ENCODE data around the gene SNCAIP.

SNCAIP gene

GRCh38 chr5:122500245-122501088, 188.4 kb downstream of the SNCAIP start:
- DNase-seq (ENCODE audit: insufficient read length) = no peak
- FAIRE-seq = no peak

GRCh38 chr5:122501089-122501435, 189.0 kb downstream of the SNCAIP start:
- TF ChIP-seq POLR2AphosphoS5 (IDR thresholded peaks at IDR 0.05; ENCODE audit: low read depth, low read length) = no peak
- TF ChIP-seq POLR2A (IDR thresholded peaks at IDR 0.05; ENCODE audit: low read depth, low read length) = no peak
- no peak for TF ChIP-seq TAF1 (IDR thresholded peaks at IDR 0.05; ENCODE audit: borderline replicate concordance, low read depth, low read length)
- FAIRE-seq (no peak), DNase-seq (ENCODE audit: insufficient read length) (no peak)

More at GRCh38 chr5:122500245-122501088, 188.4 kb downstream of the SNCAIP start:
- TF ChIP-seq POLR2AphosphoS5 (IDR thresholded peaks at IDR 0.05; ENCODE audit: low read depth, low read length) = no peak
- TF ChIP-seq TAF1 (IDR thresholded peaks at IDR 0.05; ENCODE audit: borderline replicate concordance, low read depth, low read length) = no peak
- TF ChIP-seq POLR2A (IDR thresholded peaks at IDR 0.05; ENCODE audit: low read depth, low read length) = no peak

GRCh38 chr5:122507045-122507444, 195.0 kb downstream of the SNCAIP start:
- DNase-seq (ENCODE audit: insufficient read length) = no peak
- FAIRE-seq = no peak
- TF ChIP-seq POLR2A (IDR thresholded peaks at IDR 0.05; ENCODE audit: low read depth, low read length) = no peak
- TF ChIP-seq POLR2AphosphoS5 (IDR thresholded peaks at IDR 0.05; ENCODE audit: low read depth, low read length) = no peak
- no peak for TF ChIP-seq TAF1 (IDR thresholded peaks at IDR 0.05; ENCODE audit: borderline replicate concordance, low read depth, low read length)

- TF ChIP-seq POLR2A (IDR thresholded peaks at IDR 0.05; ENCODE audit: low read depth, low read length) = no peak
- no peak for TF ChIP-seq TAF1 (IDR thresholded peaks at IDR 0.05; ENCODE audit: borderline replicate concordance, low read depth, low read length)
- FAIRE-seq (no peak), DNase-seq (ENCODE audit: insufficient read length) (no peak)
These were observed 195.5 kb downstream of the SNCAIP start for GRCh38 chr5:122507581-122507980.

- TF ChIP-seq POLR2AphosphoS5 (IDR thresholded peaks at IDR 0.05; ENCODE audit: low read depth, low read length) (no peak), POLR2A (IDR thresholded peaks at IDR 0.05; ENCODE audit: low read depth, low read length) (no peak), TAF1 (IDR thresholded peaks at IDR 0.05; ENCODE audit: borderline replicate concordance, low read depth, low read length) (no peak)
- DNase-seq (ENCODE audit: insufficient read length) (no peak), FAIRE-seq (no peak)
These were observed 196.6 kb downstream of the SNCAIP start for GRCh38 chr5:122508623-122509022.

All from GM12892 (cell line).